CD14-positive monocyte (primary cell): ENCODE data around the gene OBSCN. TPM values are rescaled to one million over a fixed set of nuclear protein-coding genes. Genes with fewer than 3 reads are reported as not detected.

Source experiments
- DNase-seq, 3 donors: peaks; one replicate each; pipeline ENCODE4 v3.0.0-alpha.2; 2011 to 2022
- H2AFZ ChIP-seq: 2 replicates; pipeline ENCODE4 v1.6.0; 2012; ENCODE audit warnings: mild to moderate bottlenecking, low read depth, low read length, inconsistent platforms; ENCODE audit not compliant: insufficient read depth, poor library complexity, severe bottlenecking
- H3K27ac ChIP-seq, 2 donors: 1 replicate in 1 of 2; 2 replicates in 1 of 2; pipeline ENCODE4 v1.5.1; 2012 to 2013; ENCODE audit warnings: low read length in 2 of 2, control low read depth in 1 of 2, inconsistent platforms in 1 of 2, low read depth in 1 of 2, mild to moderate bottlenecking in 1 of 2
- H3K27me3 ChIP-seq, 2 donors: one replicate each; pipeline versions ENCODE4 v1.6.0 to v1.6.1; 2011 to 2013; ENCODE audit warnings: low read length in 2 of 2; ENCODE audit not compliant: control insufficient read depth in 2 of 2, insufficient read depth in 2 of 2
- H3K36me3 ChIP-seq, 2 donors: replicated peaks in 1 of 2; 1 replicate in 1 of 2; 2 replicates in 1 of 2; pipeline versions ENCODE4 v1.5.1 to v1.6.1; 2012 to 2013; ENCODE audit warnings: low read length in 2 of 2, control low read depth in 1 of 2, inconsistent platforms in 1 of 2, mild to moderate bottlenecking in 1 of 2; ENCODE audit not compliant: insufficient read depth in 2 of 2, control insufficient read depth in 1 of 2
- H3K4me1 ChIP-seq, 2 donors: 1 replicate in 1 of 2; 2 replicates in 1 of 2; pipeline versions ENCODE4 v1.5.1 to v1.6.1; 2012 to 2013; ENCODE audit warnings: low read length in 2 of 2, control low read depth in 1 of 2, inconsistent platforms in 1 of 2, mild to moderate bottlenecking in 1 of 2, moderate library complexity in 1 of 2; ENCODE audit not compliant: insufficient read depth in 2 of 2, control insufficient read depth in 1 of 2
- H3K4me2 ChIP-seq: replicated peaks from 2 replicates; pipeline ENCODE3; 2012; ENCODE audit warnings: low read length, moderate library complexity, mild to moderate bottlenecking; ENCODE audit not compliant: poor library complexity, severe bottlenecking; ENCODE audit errors: extremely low read depth
- H3K4me3 ChIP-seq, 3 experiments: fragments of 200-600 bp in 1 of 3; sonication (generic) in 1 of 3; replicated peaks in 1 of 3; 1 replicate in 2 of 3; 2 replicates in 1 of 3; pipeline ENCODE4 v1.5.1; 2011 to 2013; ENCODE audit warnings: low read length in 3 of 3, mild to moderate bottlenecking in 3 of 3, control low read depth in 2 of 3, low read depth in 2 of 3, inconsistent platforms in 1 of 3, moderate library complexity in 1 of 3
- H3K79me2 ChIP-seq: 2 replicates; pipeline ENCODE4 v1.6.0; 2012; ENCODE audit warnings: mild to moderate bottlenecking, control low read depth, inconsistent platforms, low read length, moderate library complexity; ENCODE audit not compliant: insufficient read depth
- H3K9ac ChIP-seq: 2 replicates; pipeline ENCODE4 v1.6.0; 2017; ENCODE audit warnings: low read length, mild to moderate bottlenecking; ENCODE audit not compliant: insufficient read depth, poor library complexity, severe bottlenecking
- H3K9me3 ChIP-seq, 2 donors: replicated peaks in 1 of 2; 1 replicate in 1 of 2; 2 replicates in 1 of 2; pipeline versions ENCODE4 v1.5.1 to v1.6.1; 2012 to 2013; ENCODE audit warnings: low read length in 2 of 2, control low read depth in 1 of 2; ENCODE audit not compliant: control insufficient read depth in 1 of 2, insufficient read depth in 1 of 2
- H4K20me1 ChIP-seq: 2 replicates; pipeline ENCODE4 v1.6.0; 2012; ENCODE audit warnings: mild to moderate bottlenecking, low read length, control low read depth, moderate library complexity; ENCODE audit not compliant: insufficient read depth
- H3K27ac Mint-ChIP-seq, 7 donors: one replicate each; pipeline ENCODE4 v1.8.0; 2020; ENCODE audit warnings: mild to moderate bottlenecking in 7 of 7, mixed read lengths in 7 of 7, moderate library complexity in 6 of 7, inconsistent platforms in 2 of 7
- H3K27me3 Mint-ChIP-seq, 3 donors: one replicate each; pipeline ENCODE4 v1.8.0; 2021 to 2022; ENCODE audit warnings: low read depth in 3 of 3, mild to moderate bottlenecking in 3 of 3, mixed read lengths in 3 of 3, moderate library complexity in 3 of 3, inconsistent platforms in 1 of 3
- H3K36me3 Mint-ChIP-seq, 2 donors: one replicate each; pipeline ENCODE4 v1.8.0; 2020; ENCODE audit warnings: mixed read lengths in 2 of 2, inconsistent platforms in 1 of 2, mild to moderate bottlenecking in 1 of 2
- H3K4me1 Mint-ChIP-seq: one replicate; pipeline ENCODE4 v1.8.0; 2020; ENCODE audit warnings: mild to moderate bottlenecking, mixed read lengths
- H3K4me3 Mint-ChIP-seq, 2 donors: one replicate each; pipeline ENCODE4 v1.8.0; 2020; ENCODE audit warnings: mild to moderate bottlenecking in 2 of 2, mixed read lengths in 2 of 2, moderate library complexity in 1 of 2
- H3K9me3 Mint-ChIP-seq, 7 donors: one replicate each; pipeline ENCODE4 v1.8.0; 2020 to 2022; ENCODE audit warnings: mixed read lengths in 7 of 7, mild to moderate bottlenecking in 6 of 7, moderate library complexity in 6 of 7, inconsistent platforms in 2 of 7
- WGBS: methylation state at CpG from one replicate; pipeline ENCODE4 v1.1.5; 2013; ENCODE audit warnings: missing lambda C conversion rate; ENCODE audit not compliant: insufficient coverage; 5-methylcytosine and 5-hydroxymethylcytosine counted together
- intact Hi-C, 2 donors: fragments of 100-400 bp; cut with micrococcal nuclease; formaldehyde crosslinking; loops; one replicate each; pipeline versions ENCODE4 v1.15.0 to v1.15.1; 2023
- polyA plus RNA-seq, 3 donors: library from polyadenylated mRNA; depleted of rRNA in 1 of 3; unstranded in 2 of 3; stranded (reverse) in 1 of 3; fragments of 300-500 nt in 2 of 3; fragments of >200 nt in 1 of 3; fragmentation: Illumina TruSeq in 2 of 3; gene quantifications; 1 replicate in 2 of 3; 2 replicates in 1 of 3; pipeline ENCODE4 v1.2.3, GENCODE V29; 2012 to 2021
- TF ChIP-seq, protein P1 (sequence below): fragments of 200-600 bp; IDR thresholded peaks from one replicate; pipeline ENCODE4 v1.8.0; 2022; ENCODE audit warnings: antibody characterized with exemption, mild to moderate bottlenecking

Gene OBSCN
- polyA plus RNA-seq, 3 donors, result 0.57 to 1.5 (median 0.76) TPM

- H3K27ac Mint-ChIP-seq, result peak overlapping the region in 1 of 7 donors; percentile 53
- peaks cover 0 to 5% (median 0%) of the 10 kb centered on the region in 7 donors for H3K9me3 Mint-ChIP-seq
These were observed 64.5 kb downstream of the OBSCN start for GRCh38 chr1:228272331-228272791.

GRCh38 chr1:228272831-228273571 lies 65.2 kb downstream of the OBSCN start:
- Mint-ChIP-seq H3K36me3 (peaks cover 0 to 5% of the 10 kb centered on the region in 2 donors), H3K9me3 (peaks cover 0 to 5% (median 0%) of the 10 kb centered on the region in 7 donors), H3K27me3 (peaks cover 6 to 16% (median 13%) of the 10 kb centered on the region in 3 donors), H3K4me3 (no peak overlapping the region), H3K27ac (peak overlapping the region in 1 of 7 donors; percentile 53), H3K4me1 (peaks cover 14% of the 10 kb centered on the region)
- peaks cover 11 to 22% of the 10 kb centered on the region in 2 donors for H3K4me1 ChIP-seq
- 96% methylated on average over 22 of the region's 22 CpGs for WGBS
- H3K27ac ChIP-seq, result no peak overlapping the region
- H3K79me2 ChIP-seq, result no peaks in the 10 kb centered on the region
- H3K4me3 ChIP-seq, result no peak overlapping the region
- TF ChIP-seq, protein P1, sequence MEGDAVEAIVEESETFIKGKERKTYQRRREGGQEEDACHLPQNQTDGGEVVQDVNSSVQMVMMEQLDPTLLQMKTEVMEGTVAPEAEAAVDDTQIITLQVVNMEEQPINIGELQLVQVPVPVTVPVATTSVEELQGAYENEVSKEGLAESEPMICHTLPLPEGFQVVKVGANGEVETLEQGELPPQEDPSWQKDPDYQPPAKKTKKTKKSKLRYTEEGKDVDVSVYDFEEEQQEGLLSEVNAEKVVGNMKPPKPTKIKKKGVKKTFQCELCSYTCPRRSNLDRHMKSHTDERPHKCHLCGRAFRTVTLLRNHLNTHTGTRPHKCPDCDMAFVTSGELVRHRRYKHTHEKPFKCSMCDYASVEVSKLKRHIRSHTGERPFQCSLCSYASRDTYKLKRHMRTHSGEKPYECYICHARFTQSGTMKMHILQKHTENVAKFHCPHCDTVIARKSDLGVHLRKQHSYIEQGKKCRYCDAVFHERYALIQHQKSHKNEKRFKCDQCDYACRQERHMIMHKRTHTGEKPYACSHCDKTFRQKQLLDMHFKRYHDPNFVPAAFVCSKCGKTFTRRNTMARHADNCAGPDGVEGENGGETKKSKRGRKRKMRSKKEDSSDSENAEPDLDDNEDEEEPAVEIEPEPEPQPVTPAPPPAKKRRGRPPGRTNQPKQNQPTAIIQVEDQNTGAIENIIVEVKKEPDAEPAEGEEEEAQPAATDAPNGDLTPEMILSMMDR, result no peak
- no peak overlapping the region for H2AFZ ChIP-seq
- no peaks in the 10 kb centered on the region for H3K27me3 ChIP-seq
- no peak for DNase-seq
- H4K20me1 ChIP-seq, result no peaks in the 10 kb centered on the region
- no peaks in the 10 kb centered on the region for H3K9me3 ChIP-seq
- no peak overlapping the region for H3K4me2 ChIP-seq
- intact Hi-C loops, result no loop called here
- H3K36me3 ChIP-seq, result no peaks in the 10 kb centered on the region
- no peak overlapping the region for H3K9ac ChIP-seq

More at GRCh38 chr1:228272331-228272791, 64.5 kb downstream of the OBSCN start:
- H3K4me3 ChIP-seq, result no peak overlapping the region
- TF ChIP-seq, protein P1, result no peak
- H3K9me3 ChIP-seq, result no peaks in the 10 kb centered on the region
- 88% methylated on average over 5 of the region's 7 CpGs for WGBS
- no peaks in the 10 kb centered on the region for H4K20me1 ChIP-seq
- no peak overlapping the region for H3K4me2 ChIP-seq
- DNase-seq, result peak in 1 of 3 donors; percentile 3
- H3K36me3 Mint-ChIP-seq, result peaks cover 0 to 5% of the 10 kb centered on the region in 2 donors
- H2AFZ ChIP-seq, result no peak overlapping the region
- H3K9ac ChIP-seq, result no peak overlapping the region
- intact Hi-C loops, result no loop called here
- no peaks in the 10 kb centered on the region for H3K79me2 ChIP-seq
- H3K4me3 Mint-ChIP-seq, result no peak overlapping the region
- no peak overlapping the region for H3K27ac ChIP-seq
- H3K27me3 Mint-ChIP-seq, result peaks cover 4 to 16% (median 13%) of the 10 kb centered on the region in 3 donors
- no peaks in the 10 kb centered on the region for H3K36me3 ChIP-seq
- H3K4me1 ChIP-seq, result peaks cover 11 to 22% of the 10 kb centered on the region in 2 donors
- no peaks in the 10 kb centered on the region for H3K27me3 ChIP-seq
- peaks cover 14% of the 10 kb centered on the region for H3K4me1 Mint-ChIP-seq
